Keratinocyte (primary cell): Measurements from ENCODE around the gene CITED1.

Source experiments
- EZH2 ChIP-seq: IDR thresholded peaks from one replicate; pipeline ENCODE4 v1.6.1; 2012; ENCODE audit warnings: inconsistent platforms, mild to moderate bottlenecking, low read length, moderate library complexity
- TF ChIP-seq, protein P1 (sequence below), 3 experiments: IDR thresholded peaks in 1 of 3; conservative IDR thresholded peaks in 1 of 3; optimal IDR thresholded peaks in 1 of 3; 2 replicates in 2 of 3; 3 replicates in 1 of 3; pipeline versions ENCODE3 to v1.5.1; 2011; ENCODE audit warnings: low read length in 3 of 3, mild to moderate bottlenecking in 3 of 3, moderate library complexity in 2 of 3, control low read depth in 1 of 3, inconsistent platforms in 1 of 3; ENCODE audit not compliant: insufficient read depth in 2 of 3; ENCODE audit errors: extremely low read depth in 1 of 3

- TF ChIP-seq, protein P1, sequence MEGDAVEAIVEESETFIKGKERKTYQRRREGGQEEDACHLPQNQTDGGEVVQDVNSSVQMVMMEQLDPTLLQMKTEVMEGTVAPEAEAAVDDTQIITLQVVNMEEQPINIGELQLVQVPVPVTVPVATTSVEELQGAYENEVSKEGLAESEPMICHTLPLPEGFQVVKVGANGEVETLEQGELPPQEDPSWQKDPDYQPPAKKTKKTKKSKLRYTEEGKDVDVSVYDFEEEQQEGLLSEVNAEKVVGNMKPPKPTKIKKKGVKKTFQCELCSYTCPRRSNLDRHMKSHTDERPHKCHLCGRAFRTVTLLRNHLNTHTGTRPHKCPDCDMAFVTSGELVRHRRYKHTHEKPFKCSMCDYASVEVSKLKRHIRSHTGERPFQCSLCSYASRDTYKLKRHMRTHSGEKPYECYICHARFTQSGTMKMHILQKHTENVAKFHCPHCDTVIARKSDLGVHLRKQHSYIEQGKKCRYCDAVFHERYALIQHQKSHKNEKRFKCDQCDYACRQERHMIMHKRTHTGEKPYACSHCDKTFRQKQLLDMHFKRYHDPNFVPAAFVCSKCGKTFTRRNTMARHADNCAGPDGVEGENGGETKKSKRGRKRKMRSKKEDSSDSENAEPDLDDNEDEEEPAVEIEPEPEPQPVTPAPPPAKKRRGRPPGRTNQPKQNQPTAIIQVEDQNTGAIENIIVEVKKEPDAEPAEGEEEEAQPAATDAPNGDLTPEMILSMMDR (optimal IDR thresholded peaks at IDR 0.05 in 1 of 3, IDR thresholded peaks at IDR 0.05 in 1 of 3, conservative IDR thresholded peaks at IDR 0.05 in 1 of 3; ENCODE audit: extremely low read depth in 1 of 3, insufficient read depth in 2 of 3, low read length in 3 of 3), result no peak
- TF ChIP-seq EZH2, result no peak
Observed at GRCh38 chrX:72346302-72346949, 40.7 kb upstream of the CITED1 start.
